HG03575 (cell line): ENCODE data around the gene BAIAP2.

ENCODE experiments used
- ATAC-seq: cut with Tn5 transposase; IDR thresholded peaks from one replicate; pipeline ENCODE4 v1.9.1; 2021; ENCODE audit not compliant: unreplicated experiment, insufficient number of reproducible peaks, low FRiP score; ENCODE audit errors: extremely low read depth

BAIAP2 gene

DNA sequence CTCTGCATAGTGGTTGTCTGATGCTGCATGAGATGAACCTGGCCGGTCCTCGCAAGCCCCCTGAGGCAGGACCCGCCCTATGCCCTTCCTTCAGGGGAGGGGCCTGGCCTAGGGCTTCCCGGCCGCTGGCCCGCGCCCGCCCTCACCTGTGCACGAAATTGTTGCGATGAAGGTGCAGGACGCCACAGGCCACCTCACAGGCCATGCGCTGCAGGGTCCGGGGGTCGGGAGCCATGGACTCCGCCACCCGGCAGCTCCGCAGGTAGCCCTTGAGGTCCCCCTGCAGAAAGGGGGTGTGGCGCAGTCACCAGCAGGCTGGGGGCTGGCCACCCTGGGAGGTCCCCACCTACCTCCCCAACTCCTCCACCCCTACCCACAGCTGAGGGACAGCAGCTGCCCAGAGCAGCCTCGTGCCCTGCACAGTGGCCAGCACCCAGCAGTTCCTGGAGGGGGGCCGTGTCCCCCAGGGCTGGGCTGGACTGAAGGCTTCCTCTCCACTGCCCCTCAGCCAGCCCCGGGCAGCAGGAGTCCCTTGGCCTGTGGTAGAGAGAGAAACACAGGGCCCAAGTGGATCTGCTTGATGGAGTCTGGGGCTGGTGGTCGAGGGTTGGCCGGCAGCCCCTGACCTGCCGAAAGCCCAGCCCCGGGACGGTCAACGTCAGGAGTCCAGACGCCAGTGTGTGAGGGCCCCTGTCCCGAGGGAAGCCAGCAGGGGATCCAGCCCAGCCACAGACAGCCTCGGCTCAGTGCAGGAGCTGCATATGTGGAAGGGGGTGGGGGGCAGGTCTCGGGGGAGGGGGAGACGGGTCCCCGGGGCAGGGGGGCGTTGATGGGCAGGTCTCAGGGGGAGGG is 91.6 kb downstream of the BAIAP2 start:
- ATAC-seq: no peak

DNA sequence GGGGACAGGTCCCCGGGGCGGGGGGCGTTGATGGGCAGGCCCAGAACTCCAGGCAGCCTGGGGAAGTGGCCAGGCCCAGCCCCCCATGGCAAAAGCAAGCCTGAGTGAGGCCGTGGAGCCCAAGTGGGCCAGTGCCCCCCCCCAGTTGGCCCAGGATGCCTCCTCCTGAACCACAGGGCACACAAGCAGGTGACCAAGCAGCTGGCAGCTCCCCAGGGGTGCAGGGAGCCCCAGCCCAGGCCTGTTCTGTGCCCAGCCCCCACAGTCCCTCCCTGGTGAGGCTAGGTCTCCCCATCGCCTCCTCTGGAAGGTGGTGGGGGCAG is 92.1 kb downstream of the BAIAP2 start:
- ATAC-seq: no peak

DNA sequence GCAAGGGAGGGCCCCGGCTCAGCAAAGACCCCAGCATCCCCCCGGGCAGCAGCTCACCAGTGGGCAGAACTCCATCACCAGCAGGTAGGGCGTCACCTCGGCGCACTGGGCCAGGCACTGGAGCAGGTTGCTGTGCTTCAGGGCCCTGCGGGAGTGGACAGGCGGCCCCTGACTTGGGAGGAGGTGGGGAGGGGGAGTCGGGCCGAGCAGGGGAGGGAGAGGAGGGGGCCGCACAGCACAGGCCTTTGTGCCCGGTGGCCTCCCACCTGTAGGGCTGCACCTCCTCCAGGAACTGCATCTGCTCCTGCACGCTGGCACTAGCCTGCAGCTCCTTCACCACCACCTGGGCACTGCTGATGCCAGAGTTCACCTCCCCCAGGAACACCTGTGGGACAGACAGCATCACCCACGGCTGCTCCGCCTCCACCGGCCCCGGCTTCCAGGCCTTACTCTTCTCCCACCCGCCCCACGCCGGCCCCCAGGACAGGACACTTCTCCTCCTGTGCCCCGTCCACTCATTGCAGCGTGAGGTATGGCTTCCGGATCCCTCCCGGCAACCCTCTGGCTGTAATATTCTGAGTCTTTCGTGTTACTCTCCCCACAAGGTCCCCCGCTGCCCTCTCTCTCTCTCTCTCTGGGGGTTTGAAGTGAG is 92.7 kb downstream of the BAIAP2 start:
- ATAC-seq: no peak

DNA sequence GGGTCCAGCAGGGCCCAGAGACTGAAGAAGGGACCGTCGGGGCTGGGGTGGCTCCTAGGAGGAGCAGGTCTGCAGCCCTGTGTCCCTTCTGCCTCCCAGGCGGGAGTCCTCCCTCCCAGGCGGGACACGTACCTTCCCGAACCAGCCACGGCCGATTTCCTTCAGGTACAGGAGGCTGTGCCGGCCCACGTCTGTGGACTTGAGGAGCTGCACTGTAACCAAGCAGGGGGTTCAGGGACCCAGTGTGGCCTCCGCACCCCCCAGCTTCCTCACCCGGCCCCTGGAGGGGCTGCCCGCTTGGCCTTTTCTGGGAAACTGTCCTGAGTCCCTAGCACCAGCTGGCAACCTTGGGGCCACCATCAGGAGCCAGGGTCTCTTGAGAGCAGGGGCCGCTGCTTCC is 93.4 kb downstream of the BAIAP2 start:
- ATAC-seq: no peak

DNA sequence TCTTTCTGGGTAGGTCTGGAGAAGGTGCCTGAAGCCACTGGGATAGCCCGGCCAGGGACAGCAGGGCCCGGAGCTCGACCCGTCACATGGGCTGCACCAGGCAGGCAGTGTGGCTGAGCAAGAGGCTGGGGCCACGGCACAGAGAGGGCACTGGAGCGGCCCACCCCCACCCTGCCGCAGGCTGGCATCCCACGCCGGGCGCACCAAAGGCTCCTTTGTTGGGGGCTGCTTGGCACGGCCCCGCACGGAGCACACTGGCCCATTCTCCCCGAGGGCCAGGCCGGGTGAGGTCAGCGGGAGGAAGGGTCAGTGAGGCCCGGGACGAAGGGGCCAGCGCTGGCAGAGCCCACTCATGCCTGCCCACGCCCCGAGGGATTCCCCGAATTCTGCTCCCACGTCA is 93.8 kb downstream of the BAIAP2 start:
- ATAC-seq: no peak

DNA sequence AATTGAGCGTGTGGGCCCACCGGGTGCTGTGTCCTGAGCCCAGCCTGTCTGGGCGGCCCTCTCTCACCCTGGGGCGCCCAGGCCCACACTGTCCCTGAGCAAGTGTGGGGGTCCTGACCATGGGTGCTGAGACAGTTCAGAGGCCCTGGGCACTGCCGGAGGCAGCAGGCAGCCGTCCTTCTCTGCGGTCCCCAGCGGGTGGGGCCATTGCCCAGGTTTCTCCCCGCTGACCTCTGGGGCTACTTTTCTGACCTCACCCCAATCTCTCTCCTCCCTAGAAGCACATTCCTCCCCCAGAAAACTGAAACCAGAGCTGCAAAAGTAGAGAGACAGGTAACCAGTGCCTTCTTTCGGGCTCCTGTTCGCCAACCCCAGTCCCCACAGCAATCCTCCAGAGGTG is 94.3 kb downstream of the BAIAP2 start:
- ATAC-seq: no peak

DNA sequence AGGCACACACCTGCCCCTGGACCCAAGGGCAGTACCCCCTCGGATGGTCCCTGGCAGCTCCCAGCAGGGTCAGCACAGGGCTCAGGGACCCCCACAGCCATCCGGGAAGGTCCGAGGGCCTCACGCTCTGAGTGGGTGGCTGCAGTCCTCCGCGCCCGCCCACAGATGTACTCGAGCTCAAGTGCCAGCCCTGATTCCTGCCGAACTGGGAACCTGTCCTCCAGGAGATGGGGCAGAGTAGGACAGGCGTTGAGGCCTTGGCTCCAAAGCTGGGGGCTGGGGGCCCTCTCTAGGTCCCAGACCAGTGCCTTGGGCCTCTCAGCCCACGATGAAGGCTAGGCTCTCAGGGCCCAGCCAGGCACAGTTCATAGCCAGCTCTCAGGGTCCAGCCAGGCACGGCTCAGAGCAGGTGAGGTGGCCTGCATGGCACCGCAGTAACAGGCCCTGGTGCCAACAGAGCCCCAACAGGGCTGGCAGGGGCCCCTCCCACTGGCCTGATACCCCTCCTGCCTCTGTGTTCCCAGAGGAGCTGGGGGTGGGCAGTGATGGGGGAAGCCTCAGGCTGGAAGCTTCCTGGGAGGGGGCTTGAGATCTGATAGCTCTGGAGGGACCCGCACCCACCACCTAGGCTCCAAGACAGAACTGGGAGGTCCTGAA is 94.9 kb downstream of the BAIAP2 start:
- no peak for ATAC-seq

DNA sequence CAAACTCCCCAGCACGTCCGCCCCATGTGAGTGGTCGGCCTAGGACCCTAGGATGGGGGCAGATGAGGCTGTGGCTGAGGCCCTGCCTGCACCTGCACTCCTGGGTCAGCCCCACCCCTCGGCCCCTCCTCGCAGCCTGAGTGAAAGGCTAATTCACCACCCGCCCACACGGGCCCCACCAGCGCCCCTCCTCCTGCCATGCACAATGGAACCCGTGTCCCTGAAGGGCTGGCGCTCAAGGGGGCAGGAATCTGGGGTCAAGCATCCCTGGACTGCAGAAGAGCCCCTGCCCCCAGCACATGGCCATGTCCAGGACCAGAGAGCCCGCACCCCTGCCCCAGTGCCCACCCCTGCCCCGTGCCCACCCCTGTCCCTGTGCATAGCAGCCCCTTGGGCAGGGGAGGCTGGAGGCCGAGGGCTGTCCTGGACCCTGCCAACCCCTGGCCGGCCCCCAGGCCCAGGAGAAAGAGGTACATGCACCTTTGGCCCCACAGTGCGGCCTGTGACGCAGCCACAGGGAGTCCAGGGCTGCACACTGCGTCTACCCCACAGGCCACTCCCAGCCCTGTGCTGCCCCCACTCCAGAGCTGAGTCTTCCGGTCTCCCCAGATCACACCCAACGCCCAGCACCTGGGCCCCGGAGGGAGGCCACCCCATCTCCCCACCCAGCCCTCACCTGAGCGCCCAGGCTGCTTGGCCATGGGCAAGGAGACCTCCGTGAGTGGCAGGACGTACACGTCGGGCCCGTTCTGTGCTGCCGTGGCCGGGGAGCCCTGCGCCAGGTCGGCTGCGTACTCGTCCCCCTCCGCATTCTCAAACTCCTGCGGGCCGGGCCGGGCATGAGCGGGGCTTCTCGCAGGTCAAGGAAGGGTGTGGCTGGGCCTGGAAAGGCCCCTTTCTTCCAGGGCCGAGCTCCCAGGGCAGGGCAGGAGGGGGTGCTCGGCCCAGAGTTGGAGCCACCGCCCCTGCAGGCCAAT is 95.7 kb downstream of the BAIAP2 start:
- no peak for ATAC-seq

DNA sequence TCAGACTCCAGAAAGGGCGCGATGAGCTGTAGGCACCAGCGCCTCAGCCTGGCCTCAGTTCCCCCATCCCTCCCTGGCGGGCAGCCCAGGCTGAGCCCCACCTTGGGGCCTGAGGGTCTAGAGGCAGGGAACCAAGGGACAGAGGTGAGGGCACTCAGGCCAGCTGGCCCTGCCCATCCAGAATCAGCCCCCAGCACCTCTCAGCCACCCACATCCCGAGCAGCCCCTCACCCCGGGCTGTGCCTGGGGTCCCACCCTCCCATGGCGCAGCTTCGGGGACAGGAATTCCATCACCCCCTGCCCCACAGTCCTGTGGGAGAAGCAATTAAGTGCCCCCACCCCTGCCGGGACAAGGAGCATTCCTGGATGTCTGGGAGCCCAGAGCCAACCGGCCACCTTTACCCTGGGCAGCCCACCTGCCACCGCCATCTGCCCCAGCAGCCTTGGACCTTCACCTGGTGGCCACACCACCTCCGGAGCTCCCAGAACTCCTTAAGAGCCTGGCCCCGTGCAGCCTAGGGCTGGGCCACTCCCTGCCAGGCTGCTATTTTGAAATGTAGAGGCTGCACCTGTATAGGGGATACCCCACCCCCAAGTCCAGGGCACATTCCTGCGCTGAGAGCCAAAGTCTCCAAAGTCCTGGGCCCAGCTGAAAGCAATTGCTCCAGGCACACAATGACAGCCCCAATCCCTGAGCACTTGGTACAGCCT is 96.7 kb downstream of the BAIAP2 start:
- ATAC-seq: no peak

DNA sequence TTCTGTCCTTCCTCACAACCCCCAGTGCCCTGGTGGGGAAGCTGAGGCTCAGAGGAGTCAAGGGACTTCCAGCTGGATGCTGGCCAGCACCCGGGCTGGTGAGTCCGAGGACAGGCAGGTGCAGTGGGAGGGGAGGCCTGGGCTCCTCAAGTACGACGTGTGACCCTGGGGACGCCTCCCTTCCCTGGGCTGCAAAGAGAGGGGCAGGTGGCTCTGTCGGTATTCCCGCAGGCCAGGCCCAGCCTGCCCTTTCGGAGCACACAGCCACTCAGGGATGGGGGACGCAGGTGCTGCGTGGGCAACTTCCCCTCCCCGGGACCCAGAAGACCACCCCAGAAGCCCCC is 97.2 kb downstream of the BAIAP2 start:
- ATAC-seq: no peak

DNA sequence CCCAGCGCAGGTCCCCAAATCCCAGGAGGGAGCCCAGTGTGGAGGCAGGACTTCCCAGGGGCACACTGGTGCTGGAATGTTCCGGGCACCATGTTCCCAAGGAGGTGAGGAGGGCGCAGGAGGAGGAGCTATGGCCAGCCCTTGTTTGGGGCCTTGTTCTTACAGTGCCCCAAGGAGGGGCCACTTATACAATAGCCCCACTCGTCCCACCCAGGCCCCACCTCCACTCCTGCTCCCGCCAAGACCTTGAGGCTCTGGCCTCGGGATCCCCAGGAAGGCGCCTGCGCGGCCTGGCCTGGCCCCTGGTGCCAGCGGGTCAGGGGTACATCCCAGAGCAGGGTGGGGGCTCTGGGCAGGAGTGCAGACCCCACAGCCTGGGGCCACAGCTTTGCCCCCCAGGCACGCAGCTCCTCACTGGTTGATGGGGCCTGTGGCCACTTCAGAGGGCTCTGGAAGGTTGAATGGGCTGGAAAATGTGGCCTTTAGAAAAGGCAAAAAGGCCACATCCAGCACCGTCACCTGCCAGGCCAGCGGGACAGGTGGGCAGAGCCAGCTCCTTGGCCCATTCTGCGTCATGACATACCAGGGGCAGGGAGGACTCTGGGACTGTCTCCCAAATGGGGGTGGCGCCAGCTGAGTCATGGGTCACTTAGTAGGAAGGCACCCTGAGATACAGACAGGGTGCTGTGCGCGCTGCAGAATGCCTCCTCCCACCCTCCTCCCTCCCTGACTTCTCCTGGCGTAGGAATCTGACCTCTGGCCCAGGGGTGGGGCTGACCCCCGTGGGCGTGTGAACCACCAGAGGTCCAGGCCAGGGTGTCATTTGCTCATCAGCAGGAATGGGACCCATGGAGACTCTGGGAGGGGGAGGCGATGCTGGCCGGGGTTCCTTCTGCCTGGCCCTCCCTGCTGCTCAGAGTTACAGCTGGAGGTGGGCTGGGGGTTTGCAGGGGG is 98.1 kb downstream of the BAIAP2 start:
- no peak for ATAC-seq

DNA sequence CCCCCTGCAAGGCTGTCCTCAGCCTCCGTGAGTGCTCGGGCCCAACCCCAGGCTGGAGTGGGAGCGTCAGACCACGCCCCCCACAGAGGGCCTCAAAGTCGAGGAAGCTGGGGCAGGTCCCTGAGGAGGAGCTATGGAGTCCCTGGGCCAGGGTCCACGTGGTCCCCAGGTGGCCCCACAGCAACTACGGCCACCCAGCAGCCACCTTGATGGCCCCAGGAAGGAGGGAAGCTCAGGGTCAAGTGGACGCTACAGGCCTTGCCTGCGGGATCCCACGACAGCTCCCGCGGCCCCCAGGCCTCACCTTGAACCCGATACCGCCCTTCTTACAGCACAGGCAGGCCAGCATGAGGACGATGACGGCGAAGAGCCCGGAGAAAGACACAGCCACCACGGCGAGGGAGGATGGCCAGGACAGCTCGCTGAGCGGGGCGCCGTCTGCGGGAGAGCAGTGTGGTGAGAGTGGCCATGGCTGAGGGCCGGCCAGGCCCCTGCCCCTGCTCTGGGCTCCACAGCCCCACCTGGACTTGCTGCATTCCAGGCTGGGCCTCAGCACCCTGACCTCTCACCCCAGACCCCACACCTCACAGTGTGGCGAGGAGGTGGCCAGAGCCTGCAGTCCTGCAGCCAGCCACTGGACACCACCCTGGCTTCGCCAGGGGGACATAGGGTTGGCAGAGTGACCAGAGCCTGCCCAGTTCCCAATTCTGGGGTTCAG is 99.3 kb downstream of the BAIAP2 start:
- no peak for ATAC-seq

DNA sequence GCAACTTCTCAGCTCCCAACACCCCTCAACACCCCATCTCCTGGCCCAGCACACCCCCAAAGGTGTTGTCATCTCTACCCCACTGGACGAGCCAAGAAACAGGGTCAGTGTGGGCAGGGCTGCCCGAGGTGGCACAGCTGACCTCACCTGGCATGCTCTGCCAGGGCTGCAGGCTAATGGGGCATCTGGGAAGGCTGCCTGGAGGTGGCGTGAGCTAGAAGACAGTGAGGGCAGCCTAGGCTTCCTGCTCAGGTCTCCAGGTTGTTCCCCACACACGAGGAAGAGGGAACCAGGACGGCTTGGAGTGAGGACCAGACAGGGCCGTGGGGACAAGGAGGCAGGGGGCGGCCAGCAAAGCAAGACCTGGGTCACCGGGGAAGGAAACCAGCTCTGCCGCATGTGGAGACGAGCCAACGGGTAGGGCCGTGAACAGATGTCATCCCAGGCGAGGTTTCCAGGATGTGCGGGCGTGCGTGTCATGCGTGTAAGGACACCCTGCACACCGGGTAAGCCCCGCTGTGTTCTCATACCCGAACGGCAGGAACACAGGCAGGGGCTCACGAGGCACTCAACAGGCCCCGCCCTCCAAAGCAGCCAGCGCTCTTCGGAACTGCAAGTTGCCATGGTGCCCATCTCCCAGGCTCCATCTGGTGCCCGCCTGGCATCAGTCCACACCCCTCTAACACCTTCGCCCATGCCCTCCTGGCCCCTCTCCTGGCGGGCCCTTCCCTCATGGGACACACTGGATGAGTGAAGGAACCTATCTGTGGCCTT is 100.7 kb downstream of the BAIAP2 start:
- ATAC-seq: no peak

DNA sequence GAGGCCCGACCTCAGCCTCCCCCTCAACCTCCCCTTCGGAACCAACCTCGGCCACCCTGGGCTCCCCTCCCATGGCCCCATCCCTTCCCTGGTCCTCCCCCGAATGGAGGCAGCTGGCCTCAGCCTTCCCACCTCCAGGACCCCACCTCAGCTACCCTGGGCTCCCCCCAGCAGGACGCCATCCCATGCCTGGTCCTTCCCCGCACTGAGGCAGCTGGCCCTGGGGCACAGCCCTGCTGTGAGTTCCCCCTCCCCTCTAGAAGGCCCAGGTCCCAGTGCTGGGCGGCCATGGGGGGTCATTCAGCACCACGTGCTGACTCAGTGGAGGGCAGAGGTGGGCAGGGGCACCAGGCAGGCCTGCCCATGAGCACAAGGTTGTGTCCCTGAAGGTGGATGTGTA is 101.4 kb downstream of the BAIAP2 start:
- no peak for ATAC-seq

DNA sequence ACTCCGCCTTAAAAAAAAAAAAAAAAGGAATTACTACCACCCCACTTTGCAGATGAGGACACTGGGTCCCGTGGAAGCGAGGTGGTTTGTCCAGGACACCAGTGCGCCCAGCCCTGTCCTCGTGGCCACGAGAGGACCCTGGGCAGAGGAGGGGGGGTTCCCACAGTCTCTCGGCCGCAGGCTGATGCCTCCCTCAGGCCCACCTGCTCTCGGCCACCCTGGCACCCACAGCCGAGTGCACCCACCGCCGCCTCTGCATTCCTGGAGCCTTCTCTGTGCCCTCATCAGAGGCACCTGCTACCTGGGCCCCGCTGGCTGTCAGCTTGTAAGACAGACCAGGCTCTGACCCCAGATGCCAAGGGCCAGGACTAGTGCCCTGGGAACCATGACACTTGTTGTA is 102.3 kb downstream of the BAIAP2 start:
- no peak for ATAC-seq

DNA sequence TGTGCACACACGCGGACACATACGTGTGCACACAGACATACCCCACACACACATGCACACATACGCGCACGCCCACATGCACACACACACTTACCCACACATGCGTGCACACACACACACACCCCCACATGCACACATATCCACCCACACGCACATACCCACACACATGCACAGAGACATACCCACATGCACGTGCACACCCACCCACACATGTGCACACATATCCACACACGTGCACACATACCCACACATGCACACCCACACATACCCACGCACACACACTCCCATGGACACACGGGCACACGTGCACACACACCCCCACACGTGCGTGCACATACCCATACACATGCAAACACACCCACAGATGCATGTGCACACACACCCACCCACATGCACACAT is 103.1 kb downstream of the BAIAP2 start:
- ATAC-seq: no peak
